IPS-20b (cell line): ENCODE results near the gene WDR38.

Source experiments
- H3K27ac ChIP-seq: one replicate; pipeline ENCODE4 v1.5.1; 2013; ENCODE audit warnings: low read length
- H3K27me3 ChIP-seq: 2 replicates; pipeline ENCODE4 v1.6.1; 2013; ENCODE audit warnings: mild to moderate bottlenecking, low read length, inconsistent platforms; ENCODE audit not compliant: insufficient read depth
- H3K36me3 ChIP-seq: 2 replicates; pipeline ENCODE4 v1.6.1; 2013; ENCODE audit warnings: low read depth, mild to moderate bottlenecking, inconsistent platforms, low read length, moderate library complexity; ENCODE audit not compliant: insufficient read depth
- H3K4me1 ChIP-seq: 2 replicates; pipeline ENCODE4 v1.6.1; 2013; ENCODE audit warnings: mild to moderate bottlenecking, control low read depth, inconsistent platforms, low read length, moderate library complexity; ENCODE audit not compliant: insufficient read depth
- H3K4me3 ChIP-seq: 2 replicates; pipeline ENCODE4 v1.5.1; 2013; ENCODE audit warnings: mild to moderate bottlenecking, low read length, inconsistent platforms
- H3K9ac ChIP-seq: 2 replicates; pipeline ENCODE4 v1.6.1; 2013; ENCODE audit warnings: low read depth, mild to moderate bottlenecking, inconsistent platforms, low read length, moderate library complexity
- H3K9me3 ChIP-seq: 2 replicates; pipeline ENCODE4 v1.6.1; 2013; ENCODE audit warnings: mild to moderate bottlenecking, low read depth, low read length, inconsistent platforms; ENCODE audit not compliant: insufficient read depth

Gene WDR38

GRCh38 chr9:124879226-124879625, 26.0 kb downstream of the WDR38 start:
- peaks cover 49% of the 10 kb centered on the region for H3K36me3 ChIP-seq
- no peak overlapping the region for H3K4me3 ChIP-seq
- no peaks in the 10 kb centered on the region for H3K9me3 ChIP-seq
- no peak overlapping the region for H3K27ac ChIP-seq
- peaks cover 20% of the 10 kb centered on the region for H3K4me1 ChIP-seq
- H3K27me3 ChIP-seq = no peaks in the 10 kb centered on the region
- no peak overlapping the region; the same call in 1 of the 2 replicates for H3K9ac ChIP-seq

GRCh38 chr9:124880501-124880900, 27.2 kb downstream of the WDR38 start:
- Histone ChIP-seq H3K36me3 (peaks cover 37% of the 10 kb centered on the region), H3K27me3 (no peaks in the 10 kb centered on the region), H3K9ac (no peak overlapping the region; the same call in 1 of the 2 replicates), H3K9me3 (no peaks in the 10 kb centered on the region), H3K27ac (no peak overlapping the region), H3K4me3 (peak overlapping the region; percentile 52), H3K4me1 (peaks cover 24% of the 10 kb centered on the region)

GRCh38 chr9:124881138-124881743, 28.0 kb downstream of the WDR38 start:
- Histone ChIP-seq H3K27me3 (no peaks in the 10 kb centered on the region), H3K9ac (no peak overlapping the region), H3K27ac (no peak overlapping the region), H3K4me3 (peak overlapping the region; percentile 9; the same call in 1 of the 2 replicates), H3K9me3 (no peaks in the 10 kb centered on the region), H3K36me3 (peaks cover 30% of the 10 kb centered on the region), H3K4me1 (peaks cover 24% of the 10 kb centered on the region)

- Histone ChIP-seq H3K9ac (no peak overlapping the region), H3K36me3 (peaks cover 20% of the 10 kb centered on the region)
These were observed 29.0 kb downstream of the WDR38 start for GRCh38 chr9:124882231-124882630.

GRCh38 chr9:124884376-124884775, 31.1 kb downstream of the WDR38 start:
- Histone ChIP-seq H3K27ac (no peak overlapping the region), H3K9me3 (no peaks in the 10 kb centered on the region), H3K36me3 (peaks cover 6% of the 10 kb centered on the region; the same call in 1 of the 2 replicates), H3K4me3 (no peak overlapping the region), H3K27me3 (no peaks in the 10 kb centered on the region), H3K4me1 (peaks cover 23% of the 10 kb centered on the region), H3K9ac (no peak overlapping the region)

More at GRCh38 chr9:124882231-124882630, 29.0 kb downstream of the WDR38 start:
- Histone ChIP-seq H3K4me3 (no peak overlapping the region), H3K27ac (no peak overlapping the region), H3K27me3 (no peaks in the 10 kb centered on the region), H3K9me3 (no peaks in the 10 kb centered on the region), H3K4me1 (peaks cover 24% of the 10 kb centered on the region)

GRCh38 chr9:124885551-124885950, 32.3 kb downstream of the WDR38 start:
- no peak overlapping the region for H3K9ac ChIP-seq
- no peaks in the 10 kb centered on the region for H3K9me3 ChIP-seq
- no peak overlapping the region for H3K4me3 ChIP-seq
- peaks cover 13% of the 10 kb centered on the region for H3K4me1 ChIP-seq
- H3K27me3 ChIP-seq = no peaks in the 10 kb centered on the region
- no peak overlapping the region for H3K27ac ChIP-seq
- H3K36me3 ChIP-seq = peaks cover 6% of the 10 kb centered on the region; the same call in 1 of the 2 replicates

GRCh38 chr9:124886461-124886860, 33.2 kb downstream of the WDR38 start:
- Histone ChIP-seq H3K9me3 (no peaks in the 10 kb centered on the region), H3K9ac (no peak overlapping the region), H3K4me3 (no peak overlapping the region), H3K36me3 (peaks cover 6% of the 10 kb centered on the region), H3K27ac (no peak overlapping the region), H3K4me1 (peaks cover 5% of the 10 kb centered on the region), H3K27me3 (no peaks in the 10 kb centered on the region)

GRCh38 chr9:124886866-124887492, 33.7 kb downstream of the WDR38 start:
- Histone ChIP-seq H3K9me3 (no peaks in the 10 kb centered on the region), H3K27ac (no peak overlapping the region), H3K4me3 (no peak overlapping the region), H3K9ac (no peak overlapping the region), H3K4me1 (peaks cover 5% of the 10 kb centered on the region), H3K36me3 (peaks cover 6% of the 10 kb centered on the region), H3K27me3 (no peaks in the 10 kb centered on the region)

- no peak overlapping the region for H3K9ac ChIP-seq
- H3K4me1 ChIP-seq = peaks cover 5% of the 10 kb centered on the region
- no peaks in the 10 kb centered on the region for H3K27me3 ChIP-seq
- H3K9me3 ChIP-seq = no peaks in the 10 kb centered on the region
- no peak overlapping the region for H3K27ac ChIP-seq
- H3K36me3 ChIP-seq = peaks cover 6% of the 10 kb centered on the region
- no peak overlapping the region for H3K4me3 ChIP-seq
These were observed 34.6 kb downstream of the WDR38 start for GRCh38 chr9:124887832-124888231.

GRCh38 chr9:124889006-124889405, 35.7 kb downstream of the WDR38 start:
- Histone ChIP-seq H3K9ac (no peak overlapping the region), H3K4me3 (no peak overlapping the region), H3K27ac (no peak overlapping the region), H3K36me3 (peaks cover 6% of the 10 kb centered on the region), H3K4me1 (peaks cover 5% of the 10 kb centered on the region), H3K27me3 (no peaks in the 10 kb centered on the region), H3K9me3 (no peaks in the 10 kb centered on the region)

GRCh38 chr9:124890179-124890578, 36.9 kb downstream of the WDR38 start:
- peaks cover 6% of the 10 kb centered on the region for H3K36me3 ChIP-seq
- H3K27me3 ChIP-seq = no peaks in the 10 kb centered on the region
- H3K27ac ChIP-seq = no peak overlapping the region

More at GRCh38 chr9:124890179-124890578, 36.9 kb downstream of the WDR38 start:
- H3K9ac ChIP-seq = no peak overlapping the region
- H3K4me3 ChIP-seq = no peak overlapping the region
- H3K9me3 ChIP-seq = no peaks in the 10 kb centered on the region
- H3K4me1 ChIP-seq = no peaks in the 10 kb centered on the region; the same call in 1 of the 2 replicates
